Measurements from ENCODE around the gene PLCB1. TPM values are rescaled to one million over a fixed set of nuclear protein-coding genes. Genes with fewer than 3 reads are reported as not detected.
A peak's percentile ranks its signal among the peaks of the same experiment; 100 is the strongest.

Gene PLCB1
- total RNA-seq, 4 donors from 2014 or later, result 72.9 to 115 (median 76.3) TPM

DNA sequence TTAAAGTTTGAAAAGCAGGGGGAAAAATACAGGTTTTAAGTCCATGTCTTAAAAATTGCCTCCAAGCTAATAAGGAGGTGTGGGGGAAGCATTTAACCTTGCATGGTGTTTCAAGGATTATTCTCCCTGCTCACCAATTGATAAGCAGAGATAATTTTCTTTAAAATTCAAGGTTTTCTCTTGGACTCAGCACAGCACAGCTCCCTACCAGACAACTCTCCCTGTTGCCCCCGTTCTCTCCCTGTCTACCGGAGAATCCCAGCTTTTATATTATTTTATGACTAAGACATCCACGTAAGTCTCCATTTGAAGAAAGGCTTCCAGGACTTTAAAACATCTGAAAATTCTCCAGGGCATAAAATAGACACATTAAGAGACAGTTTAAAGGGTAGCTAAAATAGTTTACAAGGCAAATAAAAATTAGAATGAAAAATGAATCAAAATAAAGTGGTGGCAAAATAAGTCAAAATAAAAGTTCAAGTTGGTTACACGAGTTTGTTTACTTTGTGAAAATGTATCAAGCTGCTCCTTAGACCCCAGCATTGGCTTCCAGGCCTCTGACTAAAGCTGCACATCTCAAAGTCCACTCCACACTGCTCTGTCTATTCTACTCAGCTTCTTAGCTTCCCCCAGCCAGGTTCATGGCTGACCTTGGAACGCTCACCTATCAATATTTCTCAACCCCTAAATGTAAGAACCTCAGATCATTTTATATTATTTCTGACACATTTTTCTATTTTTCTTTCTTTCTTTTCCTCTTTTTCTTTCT lies 748.2 kb downstream of the PLCB1 start:
- H3K9me3 ChIP-seq, result no peaks in the 10 kb centered on the region
- no peaks in the 10 kb centered on the region for H3K27me3 ChIP-seq
- peaks cover 0 to 23% (median 12%) of the 10 kb centered on the region in 4 donors for H3K4me1 ChIP-seq
- H3K36me3 ChIP-seq, result peaks cover 0 to 11% (median 5%) of the 10 kb centered on the region in 4 donors
- intact Hi-C loops (cut with DNase I), result no loop called here
- DNase-seq (ENCODE audit: extremely low spot score), result no peak
- H3K27ac ChIP-seq (replicated peaks in 1 of 4), result no peak overlapping the region
- TF ChIP-seq EP300 (IDR thresholded peaks at IDR 0.05) (no peak), POLR2AphosphoS5 (IDR thresholded peaks at IDR 0.05) (no peak)
- H3K4me3 ChIP-seq, result no peak overlapping the region
- WGBS, result 82% methylated on average over 5 of the region's 5 CpGs

DNA sequence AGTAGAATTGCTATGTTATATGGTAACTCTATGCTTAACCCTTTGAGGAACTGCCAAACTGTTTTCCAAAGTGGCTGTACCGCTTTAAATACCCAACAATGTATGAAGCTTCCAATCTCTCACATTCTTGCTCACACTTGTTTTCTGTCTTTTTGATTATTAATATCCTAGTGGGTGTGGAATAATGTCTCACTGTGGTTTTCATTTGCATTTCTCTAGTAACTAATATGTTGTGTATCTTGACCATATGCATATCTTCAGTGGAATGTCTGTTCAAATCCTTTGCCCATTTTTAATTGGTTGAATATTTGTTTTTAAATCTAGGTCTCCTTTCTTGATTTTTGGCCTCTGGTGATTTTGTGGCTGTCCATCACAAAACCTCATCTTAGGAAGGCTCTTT lies 759.0 kb downstream of the PLCB1 start:
- Histone ChIP-seq H3K4me3 (no peak overlapping the region), H3K36me3 (no peaks in the 10 kb centered on the region), H3K27me3 (no peaks in the 10 kb centered on the region), H3K4me1 (no peaks in the 10 kb centered on the region), H3K27ac (replicated peaks in 1 of 4) (no peak overlapping the region), H3K9me3 (peaks cover 5 to 24% (median 15%) of the 10 kb centered on the region in 4 donors)
- DNase-seq (ENCODE audit: extremely low spot score), result no peak
- 90% methylated on average over 1 of the region's 1 CpG for WGBS
- no peak for TF ChIP-seq POLR2A (IDR thresholded peaks at IDR 0.05; ENCODE audit: low read depth)
- no peak for TF ChIP-seq EP300 (IDR thresholded peaks at IDR 0.05)
- TF ChIP-seq, protein P1, sequence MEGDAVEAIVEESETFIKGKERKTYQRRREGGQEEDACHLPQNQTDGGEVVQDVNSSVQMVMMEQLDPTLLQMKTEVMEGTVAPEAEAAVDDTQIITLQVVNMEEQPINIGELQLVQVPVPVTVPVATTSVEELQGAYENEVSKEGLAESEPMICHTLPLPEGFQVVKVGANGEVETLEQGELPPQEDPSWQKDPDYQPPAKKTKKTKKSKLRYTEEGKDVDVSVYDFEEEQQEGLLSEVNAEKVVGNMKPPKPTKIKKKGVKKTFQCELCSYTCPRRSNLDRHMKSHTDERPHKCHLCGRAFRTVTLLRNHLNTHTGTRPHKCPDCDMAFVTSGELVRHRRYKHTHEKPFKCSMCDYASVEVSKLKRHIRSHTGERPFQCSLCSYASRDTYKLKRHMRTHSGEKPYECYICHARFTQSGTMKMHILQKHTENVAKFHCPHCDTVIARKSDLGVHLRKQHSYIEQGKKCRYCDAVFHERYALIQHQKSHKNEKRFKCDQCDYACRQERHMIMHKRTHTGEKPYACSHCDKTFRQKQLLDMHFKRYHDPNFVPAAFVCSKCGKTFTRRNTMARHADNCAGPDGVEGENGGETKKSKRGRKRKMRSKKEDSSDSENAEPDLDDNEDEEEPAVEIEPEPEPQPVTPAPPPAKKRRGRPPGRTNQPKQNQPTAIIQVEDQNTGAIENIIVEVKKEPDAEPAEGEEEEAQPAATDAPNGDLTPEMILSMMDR (IDR thresholded peaks at IDR 0.05), result no peak
- intact Hi-C loops (cut with DNase I), result no loop called here

DNA sequence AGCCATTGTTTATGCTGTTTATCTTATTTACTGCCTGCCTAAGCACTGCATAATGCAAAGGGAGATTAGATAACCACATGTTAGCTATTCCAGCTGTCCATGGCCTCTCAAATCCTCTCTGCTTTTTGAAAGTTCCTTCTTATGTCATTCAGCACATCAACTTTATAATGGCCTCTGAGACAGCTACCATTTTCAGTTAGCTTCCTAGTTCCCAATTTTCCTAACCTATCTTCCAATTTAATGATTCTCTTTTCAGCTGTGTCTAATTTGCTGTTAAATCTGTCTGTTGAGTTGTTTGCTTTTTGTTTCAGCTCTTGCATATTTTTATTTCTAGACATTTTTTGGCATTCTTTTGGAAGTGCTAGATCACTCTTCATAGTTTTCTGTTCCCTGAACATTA lies 763.4 kb downstream of the PLCB1 start:
- intact Hi-C loops (cut with DNase I), result no loop called here
- H3K4me1 ChIP-seq, result no peaks in the 10 kb centered on the region
- TF ChIP-seq EP300 (IDR thresholded peaks at IDR 0.05) (no peak), POLR2AphosphoS5 (IDR thresholded peaks at IDR 0.05) (no peak), POLR2A (IDR thresholded peaks at IDR 0.05; ENCODE audit: low read depth) (no peak)
- TF ChIP-seq, protein P1 (IDR thresholded peaks at IDR 0.05), result no peak

DNA sequence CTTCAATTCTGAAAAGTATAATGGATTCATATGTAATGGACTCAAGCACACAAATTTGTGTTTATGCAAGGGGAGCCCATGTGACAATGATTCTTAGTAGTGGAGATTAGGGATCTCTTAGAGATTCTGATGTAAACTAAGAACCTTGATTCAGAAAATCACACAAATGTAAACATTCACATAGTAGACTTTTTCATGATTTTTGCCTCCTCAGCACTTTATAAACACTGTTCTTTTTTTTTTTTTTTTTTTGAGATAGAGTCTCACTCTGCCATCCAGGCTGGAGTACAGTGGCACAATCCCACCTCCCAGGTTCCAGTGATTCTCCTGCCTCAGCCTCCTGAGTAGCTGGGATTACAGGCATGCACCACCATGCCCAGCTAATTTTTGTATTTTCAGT lies 766.8 kb downstream of the PLCB1 start:
- Histone ChIP-seq H3K9me3 (peaks cover 5 to 25% (median 15%) of the 10 kb centered on the region in 4 donors), H3K36me3 (no peaks in the 10 kb centered on the region), H3K4me1 (peaks cover 15 to 22% (median 19%) of the 10 kb centered on the region in 4 donors), H3K4me3 (no peak overlapping the region), H3K27me3 (no peaks in the 10 kb centered on the region), H3K27ac (replicated peaks in 1 of 4) (no peak overlapping the region)
- intact Hi-C loops (cut with DNase I), result no loop called here
- TF ChIP-seq EP300 (IDR thresholded peaks at IDR 0.05) (no peak), POLR2AphosphoS5 (IDR thresholded peaks at IDR 0.05) (no peak), POLR2A (IDR thresholded peaks at IDR 0.05; ENCODE audit: low read depth) (no peak)
- TF ChIP-seq, protein P1 (IDR thresholded peaks at IDR 0.05), result no peak
- no peak for DNase-seq (ENCODE audit: extremely low spot score)

More for the DNA sequence above, 763.4 kb downstream of the PLCB1 start:
- DNase-seq (ENCODE audit: extremely low spot score), result no peak
- Histone ChIP-seq H3K27me3 (no peaks in the 10 kb centered on the region), H3K27ac (replicated peaks in 1 of 4) (no peak overlapping the region), H3K36me3 (no peaks in the 10 kb centered on the region), H3K9me3 (peaks cover 5 to 25% (median 15%) of the 10 kb centered on the region in 4 donors), H3K4me3 (no peak overlapping the region)

DNA sequence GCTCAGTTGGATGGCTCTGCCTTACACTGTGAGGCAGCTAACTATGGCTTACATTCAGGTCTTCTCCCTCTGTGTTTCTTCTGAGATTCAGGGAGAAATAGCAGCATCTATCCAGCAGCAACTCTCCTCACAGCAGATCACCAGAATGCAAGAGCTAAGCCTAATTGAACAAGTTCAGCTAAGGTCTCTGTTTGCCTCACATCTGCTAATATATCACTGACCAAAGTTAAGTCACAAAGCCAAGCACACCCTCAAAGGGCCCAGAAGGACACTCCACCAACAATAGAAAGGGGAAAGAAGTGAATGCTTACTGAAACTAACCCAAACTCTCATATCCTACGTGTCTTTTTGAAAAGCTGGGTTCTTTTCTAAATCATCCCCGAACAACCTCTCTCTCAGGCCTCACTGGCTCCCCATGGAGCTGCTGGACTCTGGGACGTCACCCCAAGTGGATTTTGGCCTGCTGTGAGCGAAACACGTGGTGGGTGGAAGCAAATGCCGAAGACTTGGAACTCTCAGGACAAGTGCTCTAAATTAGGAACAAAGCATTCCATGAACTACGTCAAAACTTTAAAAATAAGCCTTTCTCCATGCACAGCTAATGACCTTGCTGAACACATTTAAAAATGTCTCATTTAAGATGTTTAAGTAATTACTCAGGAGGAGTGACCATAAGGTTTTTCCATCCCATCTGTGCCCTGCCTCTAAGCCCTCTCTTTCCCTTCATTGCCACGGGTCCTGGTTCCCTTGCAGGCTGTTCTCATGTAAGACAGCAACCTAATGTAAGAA lies 769.4 kb downstream of the PLCB1 start:
- peak overlapping the region; percentile 64 to 73 (median 68) for H3K27ac ChIP-seq (replicated peaks in 1 of 4)
- H3K9me3 ChIP-seq, result peaks cover 0 to under 1% (median 0%) of the 10 kb centered on the region in 4 donors
- H3K4me1 ChIP-seq, result peaks cover 18 to 27% (median 23%) of the 10 kb centered on the region in 4 donors
- TF ChIP-seq, protein P1 (IDR thresholded peaks at IDR 0.05), result no peak
- peak; percentile 40 to 68 for TF ChIP-seq POLR2AphosphoS5 (IDR thresholded peaks at IDR 0.05)
- no peak for TF ChIP-seq POLR2A (IDR thresholded peaks at IDR 0.05; ENCODE audit: low read depth)
- TF ChIP-seq EP300 (IDR thresholded peaks at IDR 0.05), result no peak
- 35% methylated on average over 8 of the region's 8 CpGs for WGBS
- no peaks in the 10 kb centered on the region for H3K27me3 ChIP-seq
- intact Hi-C loops (cut with DNase I), result no loop called here
- no peak for DNase-seq (ENCODE audit: extremely low spot score)
- H3K36me3 ChIP-seq, result no peaks in the 10 kb centered on the region
- H3K4me3 ChIP-seq, result no peak overlapping the region

Data from esophagus muscularis mucosa (tissue), 4 donors.